Activated T-cell treated with anti-CD3 and anti-CD28 coated beads, Interleukin-2, amount 50 U/mL, for 4 hours (primary cell): ENCODE data around the gene WIPF3. TPM values are rescaled to one million over a fixed set of nuclear protein-coding genes. Genes with fewer than 3 reads are reported as not detected.

Source experiments
- ATAC-seq, 2 donors: fragments of 200-7000 bp; cut with Tn5 transposase; one replicate each; pipeline ENCODE4 v1.10.0; 2021
- DNase-seq: peaks from one replicate; pipeline ENCODE4 v3.0.0-alpha.2; 2020
- H3K27me3 Mint-ChIP-seq: one replicate; pipeline ENCODE4 v1.8.0; 2021; ENCODE audit warnings: low read depth, mixed read lengths
- H3K36me3 Mint-ChIP-seq: one replicate; pipeline ENCODE4 v1.8.0; 2022; ENCODE audit warnings: mixed read lengths; ENCODE audit not compliant: insufficient read depth
- H3K4me1 Mint-ChIP-seq: one replicate; pipeline ENCODE4 v1.8.0; 2021; ENCODE audit warnings: low read depth, mixed read lengths
- H3K4me3 Mint-ChIP-seq: one replicate; pipeline ENCODE4 v1.8.0; 2021; ENCODE audit warnings: mild to moderate bottlenecking, moderate library complexity, mixed read lengths
- H3K9me3 Mint-ChIP-seq: one replicate; pipeline ENCODE4 v1.8.0; 2021; ENCODE audit warnings: mixed read lengths
- total RNA-seq, 3 donors: library from RNA; stranded (reverse); gene quantifications; one replicate each; pipeline ENCODE4 v1.2.1, GENCODE V29; 2021

WIPF3 gene
- total RNA-seq, 3 donors from 2014 or later: not detected

GRCh38 chr7:29815181-29816105 lies 9.1 kb downstream of the WIPF3 start:
- no peak for ATAC-seq
- peaks cover 32% of the 10 kb centered on the region for H3K27me3 Mint-ChIP-seq
- no peak overlapping the region for H3K4me3 Mint-ChIP-seq

GRCh38 chr7:29818308-29818707 lies 12.0 kb downstream of the WIPF3 start:
- no peak for DNase-seq
- H3K4me1 Mint-ChIP-seq: no peaks in the 10 kb centered on the region
- ATAC-seq: no peak
- no peak overlapping the region for H3K4me3 Mint-ChIP-seq
- H3K36me3 Mint-ChIP-seq: no peaks in the 10 kb centered on the region
- peaks cover 28% of the 10 kb centered on the region for H3K27me3 Mint-ChIP-seq
- no peaks in the 10 kb centered on the region for H3K9me3 Mint-ChIP-seq

More at GRCh38 chr7:29815181-29816105, 9.1 kb downstream of the WIPF3 start:
- DNase-seq: no peak
- H3K4me1 Mint-ChIP-seq: no peaks in the 10 kb centered on the region
- no peaks in the 10 kb centered on the region for H3K9me3 Mint-ChIP-seq
- no peaks in the 10 kb centered on the region for H3K36me3 Mint-ChIP-seq

GRCh38 chr7:29825775-29826529 lies 19.6 kb downstream of the WIPF3 start:
- ATAC-seq: no peak
- H3K4me3 Mint-ChIP-seq: no peak overlapping the region
- H3K4me1 Mint-ChIP-seq: peaks cover 4% of the 10 kb centered on the region
- DNase-seq: no peak
- no peaks in the 10 kb centered on the region for H3K9me3 Mint-ChIP-seq
- H3K36me3 Mint-ChIP-seq: no peaks in the 10 kb centered on the region
- H3K27me3 Mint-ChIP-seq: peaks cover 18% of the 10 kb centered on the region

- Mint-ChIP-seq H3K4me3 (no peak overlapping the region), H3K9me3 (peaks cover 1% of the 10 kb centered on the region), H3K27me3 (peaks cover 18% of the 10 kb centered on the region), H3K36me3 (no peaks in the 10 kb centered on the region), H3K4me1 (peaks cover 4% of the 10 kb centered on the region)
- DNase-seq (no peak), ATAC-seq (no peak)
Observed at GRCh38 chr7:29826530-29826822, 20.2 kb downstream of the WIPF3 start.

GRCh38 chr7:29826904-29827303 lies 20.6 kb downstream of the WIPF3 start:
- peaks cover 3% of the 10 kb centered on the region for H3K9me3 Mint-ChIP-seq
- no peaks in the 10 kb centered on the region for H3K36me3 Mint-ChIP-seq
- H3K27me3 Mint-ChIP-seq: peaks cover 16% of the 10 kb centered on the region
- peaks cover 4% of the 10 kb centered on the region for H3K4me1 Mint-ChIP-seq
- no peak overlapping the region for H3K4me3 Mint-ChIP-seq
- DNase-seq (no peak), ATAC-seq (no peak)

GRCh38 chr7:29831705-29832104 lies 25.4 kb downstream of the WIPF3 start:
- no peaks in the 10 kb centered on the region for H3K4me1 Mint-ChIP-seq
- H3K36me3 Mint-ChIP-seq: no peaks in the 10 kb centered on the region
- H3K27me3 Mint-ChIP-seq: peaks cover 4% of the 10 kb centered on the region

GRCh38 chr7:29833929-29834328 lies 27.6 kb downstream of the WIPF3 start:
- DNase-seq (no peak), ATAC-seq (no peak)
- Mint-ChIP-seq H3K4me3 (no peak overlapping the region), H3K4me1 (no peaks in the 10 kb centered on the region), H3K27me3 (peaks cover 11% of the 10 kb centered on the region), H3K9me3 (peaks cover 3% of the 10 kb centered on the region), H3K36me3 (no peaks in the 10 kb centered on the region)

More at GRCh38 chr7:29831705-29832104, 25.4 kb downstream of the WIPF3 start:
- H3K9me3 Mint-ChIP-seq: peaks cover 3% of the 10 kb centered on the region
- ATAC-seq: no peak
- H3K4me3 Mint-ChIP-seq: no peak overlapping the region
- no peak for DNase-seq

GRCh38 chr7:29835718-29836117 lies 29.4 kb downstream of the WIPF3 start:
- no peaks in the 10 kb centered on the region for H3K36me3 Mint-ChIP-seq
- no peaks in the 10 kb centered on the region for H3K4me1 Mint-ChIP-seq
- no peak for DNase-seq
- H3K27me3 Mint-ChIP-seq: peaks cover 15% of the 10 kb centered on the region
- no peak overlapping the region for H3K4me3 Mint-ChIP-seq
- H3K9me3 Mint-ChIP-seq: peaks cover 3% of the 10 kb centered on the region
- ATAC-seq: no peak

GRCh38 chr7:29839302-29839701 lies 33.0 kb downstream of the WIPF3 start:
- DNase-seq (no peak), ATAC-seq (no peak)
- Mint-ChIP-seq H3K4me1 (no peaks in the 10 kb centered on the region), H3K27me3 (peaks cover 16% of the 10 kb centered on the region), H3K36me3 (no peaks in the 10 kb centered on the region), H3K9me3 (no peaks in the 10 kb centered on the region), H3K4me3 (no peak overlapping the region)

- DNase-seq: no peak
- H3K9me3 Mint-ChIP-seq: no peaks in the 10 kb centered on the region
- peaks cover 15% of the 10 kb centered on the region for H3K27me3 Mint-ChIP-seq
- no peaks in the 10 kb centered on the region for H3K36me3 Mint-ChIP-seq
- no peak overlapping the region for H3K4me3 Mint-ChIP-seq
- ATAC-seq: no peak
- H3K4me1 Mint-ChIP-seq: no peaks in the 10 kb centered on the region
Observed at GRCh38 chr7:29839921-29840320, 33.6 kb downstream of the WIPF3 start.

- Mint-ChIP-seq H3K27me3 (peaks cover 18% of the 10 kb centered on the region), H3K4me1 (no peaks in the 10 kb centered on the region), H3K9me3 (no peaks in the 10 kb centered on the region), H3K36me3 (no peaks in the 10 kb centered on the region), H3K4me3 (no peak overlapping the region)
- DNase-seq: no peak
- no peak for ATAC-seq
Observed at GRCh38 chr7:29840701-29841100, 34.4 kb downstream of the WIPF3 start.

- ATAC-seq: no peak
- H3K9me3 Mint-ChIP-seq: no peaks in the 10 kb centered on the region
- H3K36me3 Mint-ChIP-seq: no peaks in the 10 kb centered on the region
- H3K27me3 Mint-ChIP-seq: peaks cover 15% of the 10 kb centered on the region
- no peak for DNase-seq
- no peaks in the 10 kb centered on the region for H3K4me1 Mint-ChIP-seq
- H3K4me3 Mint-ChIP-seq: no peak overlapping the region
Observed at GRCh38 chr7:29841926-29842701, 35.8 kb downstream of the WIPF3 start.

GRCh38 chr7:29843093-29843492 lies 36.8 kb downstream of the WIPF3 start:
- Mint-ChIP-seq H3K4me1 (no peaks in the 10 kb centered on the region), H3K4me3 (no peak overlapping the region), H3K9me3 (no peaks in the 10 kb centered on the region), H3K27me3 (peaks cover 15% of the 10 kb centered on the region), H3K36me3 (no peaks in the 10 kb centered on the region)
- ATAC-seq: no peak
- DNase-seq: no peak

- Mint-ChIP-seq H3K27me3 (peaks cover 15% of the 10 kb centered on the region), H3K4me1 (no peaks in the 10 kb centered on the region), H3K9me3 (no peaks in the 10 kb centered on the region)
Observed at GRCh38 chr7:29843726-29844125, 37.4 kb downstream of the WIPF3 start.

More at GRCh38 chr7:29843726-29844125, 37.4 kb downstream of the WIPF3 start:
- H3K36me3 Mint-ChIP-seq: no peaks in the 10 kb centered on the region
- no peak overlapping the region for H3K4me3 Mint-ChIP-seq
- DNase-seq (no peak), ATAC-seq (no peak)
